ENCODE measurements around the gene SGPP2. TPM values are rescaled to one million over a fixed set of nuclear protein-coding genes. Genes with fewer than 3 reads are reported as not detected.
"Not testable (repeated sequence)": the region's sequence is repeated elsewhere in the genome, so short reads cannot be mapped to it uniquely, and the experiment has no call there.

Gene SGPP2, protein sequence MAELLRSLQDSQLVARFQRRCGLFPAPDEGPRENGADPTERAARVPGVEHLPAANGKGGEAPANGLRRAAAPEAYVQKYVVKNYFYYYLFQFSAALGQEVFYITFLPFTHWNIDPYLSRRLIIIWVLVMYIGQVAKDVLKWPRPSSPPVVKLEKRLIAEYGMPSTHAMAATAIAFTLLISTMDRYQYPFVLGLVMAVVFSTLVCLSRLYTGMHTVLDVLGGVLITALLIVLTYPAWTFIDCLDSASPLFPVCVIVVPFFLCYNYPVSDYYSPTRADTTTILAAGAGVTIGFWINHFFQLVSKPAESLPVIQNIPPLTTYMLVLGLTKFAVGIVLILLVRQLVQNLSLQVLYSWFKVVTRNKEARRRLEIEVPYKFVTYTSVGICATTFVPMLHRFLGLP
- polyA plus RNA-seq (ENCODE audit: insufficient read length in 4 of 4), result 10 to 100 TPM; 17.7 to 21.7 (median 18.6) TPM

DNA sequence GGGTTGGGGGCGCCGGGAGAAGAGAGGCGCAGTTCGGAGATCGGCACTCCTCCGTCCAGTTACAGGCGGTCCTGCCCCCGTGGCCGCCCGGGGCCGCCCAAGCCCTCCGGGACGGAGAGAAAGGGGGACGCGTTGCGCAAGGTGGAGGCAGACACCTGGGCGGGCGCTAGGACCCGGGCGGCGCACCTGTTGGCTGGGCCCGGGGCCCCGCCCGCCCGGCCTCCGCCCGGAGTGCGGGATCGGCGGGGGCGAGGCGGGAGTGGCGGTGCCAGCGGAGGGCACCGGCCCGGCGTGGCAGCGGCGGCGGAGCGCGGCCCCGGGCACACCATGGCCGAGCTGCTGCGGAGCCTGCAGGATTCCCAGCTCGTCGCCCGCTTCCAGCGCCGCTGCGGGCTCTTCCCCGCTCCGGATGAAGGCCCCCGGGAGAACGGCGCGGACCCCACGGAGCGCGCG, at the start of gene SGPP2:
TSS of gene SGPP2 (plus strand) at position 268 of the 453 bp plus-strand sequence. CDS start at position 328, 60 bp downstream.
- no peak for DNase-seq (ENCODE audit: low read depth in 4 of 4, low spot score in 3 of 4)

DNA sequence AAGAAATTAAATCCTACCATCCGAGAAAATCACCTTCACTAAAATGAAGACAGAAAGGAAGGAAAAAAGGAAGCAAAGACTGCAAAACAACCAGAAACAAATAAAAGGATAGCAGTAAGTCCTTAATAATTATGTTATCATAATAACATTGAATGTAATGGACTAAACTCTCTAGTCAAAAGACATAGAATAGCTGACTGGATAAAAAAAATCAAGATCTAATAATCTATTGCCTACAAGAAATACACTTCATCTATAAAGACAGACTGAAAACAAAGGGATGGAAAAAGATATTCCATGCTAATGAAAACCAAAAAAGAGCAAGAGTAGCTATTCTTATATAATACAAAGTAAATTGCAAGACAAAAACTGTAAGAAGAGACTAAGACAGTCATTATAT, 48.5 kb upstream of the SGPP2 start:
- DNase-seq (ENCODE audit: low read depth in 4 of 4, low spot score in 3 of 4), result no peak

DNA sequence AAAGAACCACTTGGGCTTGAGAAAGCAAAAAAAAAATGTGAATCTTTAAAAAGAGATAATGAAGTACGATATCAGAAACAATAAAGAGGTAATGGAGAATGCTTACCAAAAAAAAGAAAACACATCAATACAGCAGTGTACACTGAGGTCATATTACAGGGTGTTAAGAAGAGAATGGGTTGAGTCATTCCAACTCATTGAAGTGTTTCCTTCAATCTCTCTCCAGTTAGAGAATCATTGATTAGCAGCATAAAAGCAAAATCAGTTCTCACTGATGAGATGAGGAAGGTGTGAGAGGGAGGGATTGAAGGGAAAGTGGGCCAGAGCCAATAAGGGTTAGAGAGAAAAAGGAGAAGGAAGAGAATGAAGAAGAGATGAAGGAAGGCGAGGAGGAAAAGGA, 43.9 kb upstream of the SGPP2 start:
- no peak for DNase-seq (ENCODE audit: low read depth in 4 of 4, low spot score in 3 of 4)

DNA sequence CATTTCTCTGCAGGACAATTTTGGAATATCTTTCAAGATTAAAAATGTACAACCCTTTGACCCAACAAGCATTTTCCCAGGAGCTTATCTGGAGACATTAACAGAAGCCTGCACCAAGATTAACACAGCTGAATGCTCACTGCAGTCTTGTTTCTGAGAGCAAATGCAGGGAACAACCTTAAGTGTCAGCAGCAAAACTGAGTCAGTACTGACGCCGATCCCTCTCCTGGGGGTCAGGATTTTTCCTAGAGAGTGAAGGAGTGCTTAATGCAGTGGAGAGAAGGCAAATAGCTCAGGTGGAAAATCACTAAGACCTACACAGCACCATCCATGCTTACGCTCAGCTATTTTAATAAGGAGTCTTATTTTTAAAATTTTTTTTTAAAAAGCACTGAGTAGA, 42.8 kb upstream of the SGPP2 start:
- no peak for DNase-seq (ENCODE audit: low read depth in 4 of 4, low spot score in 3 of 4)

DNA sequence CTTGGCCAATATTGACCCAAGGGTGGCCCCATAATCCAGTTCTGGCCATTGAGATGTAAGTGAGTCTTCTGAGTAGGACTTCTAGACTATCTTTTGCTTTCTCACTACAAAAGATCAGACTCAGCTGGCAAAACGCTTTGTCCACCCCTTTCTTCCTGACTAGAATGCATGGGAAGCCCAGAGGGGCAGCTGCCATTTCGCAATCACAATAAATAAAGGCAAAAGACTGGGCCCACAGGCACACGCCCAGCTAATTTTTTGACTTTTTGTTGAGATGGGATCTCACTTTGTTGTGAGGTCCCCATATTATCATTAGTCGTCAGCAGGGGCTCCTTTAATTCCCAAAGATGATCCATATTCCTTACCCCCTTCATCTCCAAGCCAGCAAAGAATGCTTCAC, 41.1 kb upstream of the SGPP2 start:
- no peak for DNase-seq (ENCODE audit: low read depth in 4 of 4, low spot score in 3 of 4)

DNA sequence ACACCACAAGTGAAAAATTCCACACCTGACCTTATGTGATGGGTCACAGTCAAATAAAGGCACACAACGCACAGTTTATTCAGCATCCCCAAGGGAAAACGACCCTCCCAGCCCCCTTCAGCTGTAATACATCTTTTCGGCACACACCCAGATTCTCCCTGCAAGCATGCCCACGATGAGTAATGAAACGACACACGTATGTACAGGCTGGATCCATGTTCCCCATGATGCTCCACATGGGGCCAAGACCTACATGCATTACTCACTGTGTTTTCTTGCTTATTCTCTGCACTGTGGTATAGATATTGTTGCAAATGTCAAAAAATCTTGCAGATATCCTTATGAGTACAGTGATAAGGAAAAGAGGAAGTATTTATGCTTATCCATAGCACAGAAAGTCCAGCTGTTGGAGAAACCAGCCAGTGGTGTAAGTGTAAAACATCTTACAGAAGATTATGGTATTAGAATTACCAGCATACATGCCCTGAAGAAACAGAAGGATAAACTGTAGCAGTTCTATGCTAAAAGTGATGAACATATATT, 32.5 kb upstream of the SGPP2 start:
- no peak for DNase-seq (ENCODE audit: low read depth in 4 of 4, low spot score in 3 of 4)

DNA sequence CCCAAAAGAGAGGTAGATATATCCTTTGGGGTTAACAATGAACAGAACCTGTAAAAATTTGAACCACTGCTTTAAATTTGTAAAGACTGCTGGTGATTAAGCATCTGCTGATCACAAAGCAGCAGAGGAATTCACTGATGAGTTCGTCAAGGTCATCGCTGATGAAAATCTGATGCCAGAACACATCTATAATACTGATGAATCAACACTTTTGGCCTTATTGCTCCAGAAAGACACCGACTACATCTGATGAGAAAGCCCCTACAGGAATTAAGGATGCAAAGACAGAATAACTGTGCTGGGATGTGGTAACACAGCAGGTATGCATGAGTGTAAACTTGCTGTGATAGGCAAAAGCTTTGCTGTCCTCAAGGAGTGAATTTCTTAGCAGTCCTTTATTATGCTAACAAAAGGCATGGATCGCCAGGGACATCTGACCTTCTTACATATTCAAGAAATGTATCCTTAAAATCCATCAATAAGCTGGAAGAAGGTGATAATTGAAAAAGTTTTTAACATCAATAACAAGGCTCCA, 30.5 kb upstream of the SGPP2 start:
- no peak for DNase-seq (ENCODE audit: low read depth in 4 of 4, low spot score in 3 of 4)

DNA sequence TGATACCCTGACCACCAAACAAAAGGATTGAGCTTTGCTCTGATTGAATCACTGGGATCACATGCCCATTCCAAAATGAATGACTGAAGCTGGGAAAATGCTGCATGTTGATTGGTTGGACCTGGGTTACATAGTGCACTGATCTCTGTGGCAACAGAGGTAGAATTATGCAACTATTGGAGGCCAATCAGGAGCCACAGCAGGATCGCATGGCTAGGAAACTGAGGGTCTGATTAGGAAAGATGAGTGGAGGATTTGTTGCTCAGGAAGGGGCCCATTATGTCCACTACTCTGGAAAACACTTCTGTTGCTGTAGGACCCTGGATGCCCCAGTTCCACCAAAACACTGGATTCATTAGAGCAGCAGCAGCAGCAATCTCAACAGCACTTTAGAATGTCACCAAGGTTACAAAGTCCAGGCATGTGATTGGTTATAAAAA, 25.9 kb upstream of the SGPP2 start:
- DNase-seq (ENCODE audit: low read depth in 4 of 4, low spot score in 3 of 4), result no peak

DNA sequence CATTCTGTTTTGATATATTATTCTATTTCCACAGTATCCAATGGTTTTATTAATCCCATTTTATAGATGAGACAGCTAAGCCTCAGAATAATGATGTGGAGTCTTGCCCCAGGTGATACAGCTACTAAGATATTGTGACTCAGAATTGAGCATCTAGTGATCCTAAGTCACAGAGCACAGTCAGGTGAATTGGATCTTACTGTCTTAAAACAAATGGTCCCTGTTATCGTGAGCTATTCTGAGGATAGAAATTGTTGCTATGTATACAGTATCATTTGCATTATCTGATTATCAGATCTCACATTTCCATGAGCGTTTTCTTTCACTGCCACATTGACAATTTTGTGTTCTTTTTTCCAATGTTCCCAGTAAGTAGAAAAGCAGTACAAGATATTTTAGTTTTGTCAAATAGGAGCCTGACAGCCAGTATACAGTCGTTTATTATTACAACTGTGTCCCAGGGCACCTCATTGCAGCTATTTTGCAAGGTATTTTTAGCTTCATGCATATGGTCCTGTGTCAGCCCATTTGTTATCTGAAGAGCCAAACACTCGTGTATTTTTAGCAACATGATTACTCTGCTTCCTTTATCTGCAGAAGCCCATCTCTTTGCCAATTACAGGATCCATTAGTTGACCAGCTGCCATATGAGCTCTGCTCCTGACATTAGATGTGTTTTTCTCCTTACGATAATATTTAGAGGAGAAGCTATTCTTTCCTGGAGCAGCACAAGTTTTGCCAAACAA, 25.1 kb upstream of the SGPP2 start:
- DNase-seq (ENCODE audit: low read depth in 4 of 4, low spot score in 3 of 4), result no peak

DNA sequence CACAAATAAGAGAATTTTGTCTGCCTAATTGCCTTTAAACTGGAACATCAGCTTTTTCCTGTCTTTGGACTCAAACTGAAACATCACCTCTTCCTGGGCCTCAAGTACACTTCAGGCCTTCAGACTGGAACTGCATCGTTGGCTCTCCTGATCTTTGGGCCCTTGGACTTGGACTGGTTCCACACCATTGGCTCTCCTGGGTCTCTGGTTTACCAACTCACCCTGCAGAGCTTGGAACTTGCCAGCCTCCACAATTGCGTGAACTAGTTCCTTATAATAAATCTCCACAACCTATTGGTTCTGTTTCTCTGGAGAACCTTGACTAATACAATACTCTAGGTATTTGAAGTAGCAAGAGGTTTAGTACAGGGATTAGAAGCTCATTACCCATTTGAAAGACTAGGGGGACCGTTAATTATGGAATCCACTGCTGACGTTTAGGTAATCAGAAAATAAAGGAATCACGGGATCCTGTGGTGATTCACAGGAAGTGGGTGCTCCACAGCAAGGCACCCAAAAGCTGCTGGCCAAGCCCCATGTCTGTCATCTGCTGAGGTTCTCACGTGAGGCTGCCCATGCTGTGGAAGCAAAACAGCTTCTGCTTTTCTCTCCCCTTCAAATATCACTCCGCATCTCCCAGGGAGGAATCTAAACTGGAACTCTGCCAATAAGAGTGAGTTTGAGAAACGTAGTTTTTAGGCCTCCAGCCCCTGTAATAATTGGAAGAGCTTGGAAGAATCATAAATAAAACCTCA, 20.0 kb upstream of the SGPP2 start:
- DNase-seq (ENCODE audit: low read depth in 4 of 4, low spot score in 3 of 4), result no peak

DNA sequence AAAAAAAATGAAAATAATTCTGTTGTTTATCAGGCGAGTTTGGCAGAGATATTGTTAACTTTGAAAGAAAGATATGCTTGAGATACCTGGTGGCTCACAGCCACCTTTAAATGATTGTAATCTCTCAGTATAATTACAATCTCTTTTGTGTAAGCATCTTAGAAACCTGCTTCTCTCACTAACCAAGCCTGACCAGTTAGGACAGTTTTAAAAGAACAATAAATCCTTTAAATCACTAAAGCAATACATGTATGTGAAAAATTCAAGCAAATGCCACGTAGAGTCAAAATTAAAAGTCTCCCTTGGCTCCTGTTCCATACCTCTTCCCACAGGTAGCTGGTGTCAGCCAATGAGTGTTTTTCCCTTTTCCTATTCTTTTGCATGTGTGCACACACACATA, 15.7 kb upstream of the SGPP2 start:
- DNase-seq (ENCODE audit: low read depth in 4 of 4, low spot score in 3 of 4), result no peak

DNA sequence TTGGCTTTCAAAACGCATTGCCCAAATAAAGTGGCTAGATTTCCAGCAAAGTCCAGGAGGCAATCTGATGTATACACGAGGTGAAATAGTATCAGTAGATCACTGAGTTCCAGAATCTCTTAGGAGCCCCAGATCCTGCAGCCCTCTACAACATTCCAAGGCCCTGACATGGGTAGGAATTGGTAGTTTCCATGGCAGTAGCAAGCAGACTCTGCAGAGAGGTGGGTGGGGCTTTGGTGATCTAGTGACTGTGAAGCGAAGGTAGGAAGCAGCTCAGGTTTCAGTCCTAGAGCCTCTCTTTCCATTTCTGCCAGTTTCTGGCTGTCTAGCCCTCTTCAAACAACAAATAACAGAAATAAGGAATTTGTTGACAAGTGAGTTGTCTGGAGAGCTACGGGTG, 13.8 kb upstream of the SGPP2 start:
- no peak for DNase-seq (ENCODE audit: low read depth in 4 of 4, low spot score in 3 of 4)

DNA sequence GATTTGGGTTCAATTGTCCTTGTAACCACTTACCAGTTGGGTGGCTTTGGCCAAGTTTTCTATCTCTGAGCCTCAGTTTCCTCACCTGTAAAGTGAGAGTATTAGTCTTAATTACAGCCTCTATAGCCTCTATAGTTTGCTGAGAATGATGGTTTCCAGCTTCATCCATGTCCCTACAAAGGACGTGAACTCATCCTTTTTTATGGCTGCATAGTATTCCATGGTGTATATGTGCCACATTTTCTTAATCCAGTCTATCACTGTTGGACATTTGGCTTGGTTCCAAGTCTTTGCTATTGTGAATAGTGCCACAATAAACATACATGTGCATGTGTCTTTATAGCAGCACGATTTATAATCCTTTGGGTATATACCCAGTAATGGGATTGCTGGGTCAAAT, 12.0 kb upstream of the SGPP2 start:
- not testable (repeated sequence) for DNase-seq (ENCODE audit: low read depth in 4 of 4, low spot score in 3 of 4)

DNA sequence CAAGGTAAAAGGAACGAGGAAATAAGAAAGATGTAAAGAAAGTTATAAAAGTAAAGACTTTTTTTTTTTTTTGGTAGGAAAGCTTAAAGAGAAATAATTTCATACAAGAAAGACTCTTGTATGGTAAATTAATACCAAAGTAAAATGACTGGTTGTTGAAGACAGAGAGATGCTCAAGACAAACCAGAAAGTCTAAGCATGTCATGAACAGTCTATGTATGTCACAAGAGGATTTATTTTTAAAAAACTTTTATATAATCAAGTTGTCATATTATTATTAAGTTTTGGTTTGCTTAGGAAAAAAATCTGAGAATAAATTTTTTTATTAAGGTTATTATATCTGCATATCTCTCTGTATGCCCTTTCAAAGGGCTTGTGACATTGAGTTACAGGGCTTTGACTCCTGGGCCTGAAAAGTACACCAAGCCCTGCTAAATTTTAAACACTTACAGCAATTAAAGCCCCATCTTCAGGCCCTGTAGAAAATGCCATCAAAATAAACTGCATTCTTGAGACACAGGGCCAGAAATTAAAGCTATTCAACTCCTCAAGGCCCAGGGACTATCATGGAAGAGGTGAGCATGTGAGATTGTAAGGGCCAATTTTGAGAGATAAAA, 10.9 kb upstream of the SGPP2 start:
- no peak for DNase-seq (ENCODE audit: low read depth in 4 of 4, low spot score in 3 of 4)

DNA sequence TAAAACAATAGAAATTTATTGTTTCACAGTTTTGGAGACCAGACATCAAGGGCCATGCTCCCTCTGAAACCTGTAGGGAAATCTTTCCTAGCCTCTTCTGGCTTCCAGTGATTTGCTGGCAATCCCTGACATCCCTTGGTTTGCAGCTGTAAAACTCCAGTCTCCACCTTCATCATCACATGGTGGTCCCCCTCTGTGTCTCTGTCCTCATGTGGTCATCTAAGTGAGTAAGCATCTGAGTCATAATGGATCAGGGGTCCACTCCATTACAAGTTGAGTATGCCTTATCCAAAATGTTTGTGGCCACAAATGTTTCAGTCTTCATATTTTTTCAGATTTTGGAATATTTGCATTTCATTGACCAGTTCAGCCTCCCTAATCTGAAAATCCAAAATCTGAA, 5.6 kb upstream of the SGPP2 start:
- DNase-seq (ENCODE audit: low read depth in 4 of 4, low spot score in 3 of 4), result no peak

DNA sequence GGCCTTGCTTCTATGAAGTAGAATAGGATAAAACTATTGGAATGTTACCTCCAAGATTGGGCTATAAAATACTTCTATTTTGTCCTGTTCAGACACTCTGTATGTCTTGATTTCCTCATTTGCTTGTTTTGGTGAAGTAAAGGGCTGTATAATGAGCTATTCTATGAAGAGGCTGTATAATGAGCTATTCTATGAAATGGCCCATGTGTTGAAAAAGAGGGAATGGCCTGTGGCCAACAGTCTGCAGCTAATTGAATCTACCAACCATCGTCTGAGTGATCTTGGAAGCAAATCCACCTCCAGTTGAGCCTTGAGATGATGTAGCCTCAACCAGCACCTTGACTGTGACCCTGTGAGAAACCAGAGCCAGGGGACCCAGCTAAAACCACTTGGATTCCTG, 3.8 kb upstream of the SGPP2 start:
- no peak for DNase-seq (ENCODE audit: low read depth in 4 of 4, low spot score in 3 of 4)

DNA sequence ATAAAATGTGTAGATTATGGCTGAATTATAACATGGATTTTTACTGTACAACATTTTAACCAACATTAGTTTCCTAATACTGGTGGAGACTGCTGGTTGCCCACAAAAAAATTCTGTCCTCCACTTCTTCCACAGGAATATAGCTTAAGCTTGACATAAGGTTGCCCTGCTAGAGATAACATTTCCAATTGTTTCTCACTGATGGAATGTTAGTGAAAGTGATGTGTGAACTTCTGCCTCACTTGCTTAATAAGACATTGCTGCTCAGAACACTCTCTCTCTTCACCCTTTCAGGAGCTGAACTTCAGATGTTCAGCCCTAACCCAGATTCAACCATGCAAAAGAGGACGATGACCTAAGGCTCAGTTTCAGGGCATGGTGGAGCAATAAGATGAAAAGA, 2.7 kb upstream of the SGPP2 start:
- DNase-seq (ENCODE audit: low read depth in 4 of 4, low spot score in 3 of 4), result no peak

DNA sequence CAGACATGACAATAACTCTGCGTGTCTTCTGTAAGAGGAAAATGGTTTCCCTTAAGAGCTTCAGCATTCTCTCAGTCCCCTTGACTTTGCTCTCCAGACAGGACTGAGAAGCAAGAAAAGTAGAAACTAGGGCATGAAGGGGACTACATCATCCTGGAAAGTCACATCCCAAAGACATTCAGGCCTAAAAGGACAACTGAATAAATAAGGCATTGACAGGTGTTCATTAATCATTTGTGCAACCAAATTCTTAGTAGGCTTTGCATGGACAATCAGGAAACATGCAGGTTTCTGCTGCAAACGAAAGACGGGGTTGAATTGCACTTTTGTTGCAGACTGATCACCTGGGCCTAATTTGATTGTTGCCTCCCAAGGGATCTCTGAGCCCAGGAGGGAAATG, 1.2 kb upstream of the SGPP2 start:
- DNase-seq (ENCODE audit: low read depth in 4 of 4, low spot score in 3 of 4), result no peak

DNA sequence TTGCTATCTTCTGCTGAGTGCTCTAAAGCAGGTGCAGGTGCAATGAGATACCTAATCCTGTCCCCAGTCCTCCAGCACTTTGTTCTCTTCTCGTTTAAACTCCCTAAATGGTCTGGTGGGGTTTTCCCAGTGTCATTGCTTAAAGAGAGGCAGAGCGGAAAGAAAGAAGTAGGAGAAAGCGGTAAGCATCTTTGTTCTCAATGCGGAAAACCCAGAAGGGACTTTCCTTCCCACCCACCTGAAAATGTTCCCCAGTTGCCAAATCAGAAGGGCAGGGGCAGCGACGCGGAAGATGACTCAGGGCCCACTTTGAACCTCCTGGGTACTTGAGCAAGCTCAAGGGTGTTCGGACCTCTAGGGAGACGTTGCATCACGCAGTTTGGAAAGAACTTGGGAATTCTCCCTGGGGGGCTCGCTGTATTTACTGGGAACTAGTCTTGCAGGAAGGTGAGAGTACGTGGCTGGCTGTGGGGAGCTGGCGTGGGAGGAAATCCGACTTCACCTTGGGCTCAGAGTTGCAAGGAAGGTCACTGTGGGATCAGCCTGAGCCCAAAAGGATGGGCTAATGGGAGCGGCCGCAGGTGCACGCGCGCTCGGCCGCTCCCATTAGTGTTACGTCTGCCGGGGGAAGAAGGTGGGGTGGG, 589 bp upstream of the SGPP2 start:
- no peak for DNase-seq (ENCODE audit: low read depth in 4 of 4, low spot score in 3 of 4)
